GM18868 (cell line): ENCODE data around the gene MRPL58.
"Not testable (repeated sequence)": the region's sequence is repeated elsewhere in the genome, so short reads cannot be mapped to it uniquely, and the experiment has no call there.

Experiments
- ATAC-seq: cut with Tn5 transposase; IDR thresholded peaks from one replicate; pipeline ENCODE4 v1.9.1; 2021; ENCODE audit warnings: mild to moderate bottlenecking, moderate library complexity; ENCODE audit not compliant: unreplicated experiment

Gene MRPL58

DNA sequence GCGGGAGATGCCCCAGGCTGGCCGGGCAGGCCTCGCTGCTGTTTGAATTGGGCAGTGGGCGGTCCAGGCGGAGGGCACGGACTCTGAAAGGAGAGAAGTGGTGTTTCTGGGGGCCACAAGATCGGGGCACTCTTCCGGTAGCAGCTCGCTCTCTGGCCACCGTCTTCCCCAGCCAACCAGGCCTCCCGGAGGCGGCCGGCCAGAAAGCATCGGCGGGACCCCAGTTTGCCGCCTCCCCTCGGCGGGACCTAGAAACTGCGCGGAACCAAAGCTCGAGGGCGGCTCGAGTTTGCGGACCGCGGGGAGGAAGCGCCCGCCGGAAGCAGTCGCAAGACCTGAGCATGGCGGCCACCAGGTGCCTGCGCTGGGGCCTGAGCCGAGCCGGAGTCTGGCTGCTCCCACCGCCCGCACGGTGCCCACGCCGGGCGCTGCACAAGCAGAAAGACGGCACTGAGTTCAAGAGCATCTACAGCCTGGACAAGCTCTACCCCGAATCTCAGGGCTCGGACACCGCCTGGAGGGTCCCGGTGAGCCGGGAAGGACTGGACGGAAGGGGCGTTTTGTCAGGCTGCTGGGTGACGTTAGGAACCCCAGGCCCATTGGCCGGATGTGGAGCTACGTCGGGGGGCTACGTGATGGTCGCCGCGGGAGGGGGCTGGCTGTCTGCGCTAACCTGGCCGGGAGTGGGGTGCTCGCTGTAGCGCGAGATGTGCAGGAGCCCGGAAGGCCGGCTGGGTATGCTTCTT, at the start of gene MRPL58:
Gene MRPL58, plus strand, starts transcription at position 325 of the 746 bp plus-strand sequence. Its CDS starts 17 bp downstream, at position 342.
- peak; percentile 84 for ATAC-seq

DNA sequence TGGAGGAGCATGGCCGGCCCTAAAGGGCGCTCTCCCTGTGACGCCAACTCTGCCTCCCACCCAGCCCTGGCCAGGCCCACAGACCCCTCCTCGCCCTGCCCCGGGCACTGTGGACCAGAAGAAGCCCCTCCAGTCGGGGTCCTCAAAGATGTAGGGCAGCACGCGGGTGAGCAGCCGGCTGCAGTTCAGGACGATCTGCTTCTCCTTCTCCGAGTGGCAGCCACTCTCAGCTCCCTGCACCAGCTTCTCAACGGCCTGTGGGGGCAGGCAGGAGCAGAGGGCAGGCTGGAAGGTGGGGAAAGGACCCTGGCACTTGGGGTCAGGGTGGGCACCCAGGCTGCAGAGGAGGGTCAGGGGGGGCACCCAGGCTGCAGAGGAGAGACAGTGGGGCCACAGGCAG, 48.8 kb upstream of the MRPL58 start:
- ATAC-seq = no peak

DNA sequence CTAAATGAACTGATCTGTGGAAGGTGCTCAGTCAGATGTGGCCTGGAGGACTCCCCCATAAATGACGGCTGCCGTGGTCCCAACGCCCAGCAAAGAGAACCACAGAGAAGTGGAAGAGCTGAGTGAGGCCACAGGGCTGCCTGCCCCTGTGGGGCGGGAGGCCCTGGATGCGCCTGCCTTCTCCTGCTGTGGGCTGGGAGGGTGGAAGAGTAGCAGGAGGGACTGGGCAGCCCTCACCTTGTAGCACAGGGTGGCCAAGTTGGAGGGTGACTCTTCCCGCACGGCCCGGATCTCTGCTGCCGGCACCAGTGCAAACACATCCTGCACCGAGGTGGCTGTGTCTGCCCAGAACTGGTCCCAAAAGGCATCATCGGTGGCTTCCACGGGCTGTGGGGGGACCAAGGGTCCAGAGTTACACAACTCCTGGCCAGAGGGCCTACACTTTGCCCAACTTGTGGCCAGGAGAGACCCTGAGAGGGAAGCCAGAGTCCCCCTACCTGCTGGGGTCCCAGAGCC, 48.2 kb upstream of the MRPL58 start:
- no peak for ATAC-seq

DNA sequence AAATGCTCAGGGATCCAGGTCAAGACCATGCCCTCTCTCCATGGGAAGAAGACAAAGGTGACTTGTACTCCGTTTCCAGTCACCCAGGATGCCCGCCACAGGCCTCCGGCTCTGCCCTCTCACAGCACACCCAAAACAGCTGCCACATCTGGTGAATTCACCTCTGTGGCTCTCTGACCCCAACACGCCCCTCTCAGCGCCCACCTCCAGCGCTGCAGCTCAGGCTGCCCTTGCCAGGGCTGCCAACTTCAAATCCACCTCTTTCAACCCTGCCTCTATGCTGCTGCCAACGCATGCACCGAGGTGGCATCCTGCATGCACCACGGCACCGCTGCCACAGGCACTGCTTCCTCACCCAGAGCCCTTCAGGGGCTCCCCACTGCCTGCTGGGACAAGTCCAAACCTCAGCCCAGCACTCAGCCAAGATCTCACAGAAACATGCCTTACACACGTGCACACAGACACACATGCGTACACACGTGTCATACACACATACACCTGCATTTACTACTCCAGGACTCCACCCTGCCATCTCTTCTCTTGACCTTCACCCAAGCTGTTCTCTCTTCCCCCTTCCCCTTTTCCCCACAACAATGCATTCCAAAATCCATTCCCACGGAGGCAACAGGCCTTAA, 47.4 kb upstream of the MRPL58 start:
- ATAC-seq = no peak

DNA sequence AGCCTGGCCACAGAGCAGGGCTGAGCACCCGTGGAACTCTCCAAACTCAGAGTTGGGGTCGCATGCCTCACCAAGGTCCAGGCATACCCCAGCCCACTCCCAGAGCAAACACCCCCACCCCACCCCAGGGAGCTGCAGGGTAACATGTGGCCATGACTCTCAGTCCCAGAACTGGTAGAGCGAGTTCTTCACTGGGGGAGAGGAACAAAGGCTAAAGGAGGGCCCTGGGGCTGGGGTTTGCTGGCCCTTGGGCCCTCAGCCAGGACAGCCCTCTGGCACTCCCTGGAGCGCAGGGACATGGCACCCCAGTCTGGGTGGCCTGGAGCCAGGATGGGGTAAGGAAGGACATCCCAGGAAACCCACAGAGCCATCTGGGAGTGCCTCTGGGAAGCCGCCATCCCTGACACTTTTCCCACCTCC, 44.1 kb upstream of the MRPL58 start:
- no peak for ATAC-seq

DNA sequence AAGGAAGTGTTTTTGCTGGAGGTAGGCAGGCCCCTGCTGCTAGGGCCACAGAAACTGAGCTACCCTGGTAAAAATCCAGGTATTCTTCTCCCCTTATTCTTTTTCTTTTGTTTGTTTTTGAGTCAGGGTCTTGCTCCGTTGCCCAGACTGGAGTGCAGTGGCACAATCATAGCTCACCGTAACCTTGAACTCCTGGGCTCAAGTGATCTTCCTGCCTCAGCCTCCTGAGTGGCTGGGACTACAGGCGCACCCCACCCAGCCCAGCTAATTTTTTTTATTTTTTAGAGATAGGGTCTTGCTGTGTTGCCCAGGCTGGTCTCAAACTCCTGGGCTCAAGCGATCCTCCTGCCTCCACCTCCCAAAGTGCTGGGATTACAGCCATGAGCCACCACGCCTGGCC, 43.0 kb upstream of the MRPL58 start:
- not testable (repeated sequence) for ATAC-seq

DNA sequence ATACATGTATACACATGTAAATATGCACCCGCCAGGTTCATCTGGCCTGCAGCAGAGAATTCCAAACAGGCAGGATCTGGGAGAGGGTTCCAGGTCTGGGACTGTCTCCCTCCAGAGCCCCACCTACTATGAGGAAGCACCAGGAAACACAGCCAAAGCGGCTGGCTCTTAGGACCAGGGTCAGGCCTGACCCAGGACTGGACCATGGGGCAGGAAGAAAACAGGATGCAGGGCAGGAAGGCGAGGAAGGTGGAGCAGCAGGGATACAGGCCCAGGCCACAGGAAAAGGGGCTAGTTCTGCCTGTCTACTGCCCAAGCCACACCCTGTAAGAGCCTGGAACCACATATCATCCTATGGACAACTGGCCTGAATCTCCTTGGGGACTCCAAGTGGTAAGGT, 42.1 kb upstream of the MRPL58 start:
- no peak for ATAC-seq

DNA sequence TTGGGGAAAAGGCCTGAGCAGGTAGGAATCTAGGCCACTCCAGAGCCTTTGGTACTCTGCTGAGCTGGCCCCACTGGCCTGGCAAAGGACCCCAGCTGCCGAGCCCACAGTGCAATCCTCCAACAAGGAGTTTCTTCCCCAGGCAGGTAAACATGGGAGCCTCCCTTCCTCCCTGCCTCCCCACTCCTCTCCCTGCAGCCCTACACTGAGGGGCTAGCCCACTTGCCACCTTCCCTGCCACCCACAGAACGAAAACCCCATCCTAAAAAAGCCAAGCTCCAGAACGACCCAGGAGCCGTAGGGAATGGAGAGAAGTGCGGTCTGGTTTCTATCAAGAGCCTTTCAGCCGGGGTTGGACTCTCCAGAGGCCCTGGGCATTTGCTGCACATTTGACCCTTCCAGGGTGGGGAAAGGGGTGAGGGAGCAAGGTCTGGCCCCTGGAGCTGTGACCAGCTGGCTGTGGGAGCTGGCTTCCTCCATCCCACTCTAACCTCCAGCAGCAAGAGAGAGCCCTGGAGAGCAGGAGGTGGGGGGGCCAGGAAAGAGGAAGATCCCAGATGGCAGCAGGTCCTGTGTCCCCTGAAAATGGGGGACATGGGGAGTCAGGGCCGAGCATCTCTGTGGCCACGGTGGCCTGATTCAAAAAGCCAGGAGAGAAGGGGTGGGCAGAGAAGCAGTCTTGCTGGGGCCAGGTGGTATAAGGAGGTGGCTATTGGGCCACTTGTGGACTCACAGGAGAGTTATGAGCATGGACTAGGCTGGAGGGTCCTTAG, 41.2 kb upstream of the MRPL58 start:
- ATAC-seq = no peak

DNA sequence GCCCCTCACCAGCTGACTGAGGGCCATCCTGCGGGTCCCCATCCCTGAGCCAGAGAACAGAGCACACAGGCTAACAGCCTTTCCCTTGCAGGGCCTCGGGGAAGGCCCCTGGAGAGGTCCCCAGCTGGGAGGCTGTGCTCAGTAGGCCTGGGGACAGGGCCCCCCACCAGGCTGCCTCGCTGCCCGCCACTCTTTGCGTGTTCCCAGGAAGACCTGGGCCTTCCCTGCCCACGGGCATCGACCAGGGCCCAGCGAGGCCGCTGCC, 40.7 kb upstream of the MRPL58 start:
- ATAC-seq = no peak

DNA sequence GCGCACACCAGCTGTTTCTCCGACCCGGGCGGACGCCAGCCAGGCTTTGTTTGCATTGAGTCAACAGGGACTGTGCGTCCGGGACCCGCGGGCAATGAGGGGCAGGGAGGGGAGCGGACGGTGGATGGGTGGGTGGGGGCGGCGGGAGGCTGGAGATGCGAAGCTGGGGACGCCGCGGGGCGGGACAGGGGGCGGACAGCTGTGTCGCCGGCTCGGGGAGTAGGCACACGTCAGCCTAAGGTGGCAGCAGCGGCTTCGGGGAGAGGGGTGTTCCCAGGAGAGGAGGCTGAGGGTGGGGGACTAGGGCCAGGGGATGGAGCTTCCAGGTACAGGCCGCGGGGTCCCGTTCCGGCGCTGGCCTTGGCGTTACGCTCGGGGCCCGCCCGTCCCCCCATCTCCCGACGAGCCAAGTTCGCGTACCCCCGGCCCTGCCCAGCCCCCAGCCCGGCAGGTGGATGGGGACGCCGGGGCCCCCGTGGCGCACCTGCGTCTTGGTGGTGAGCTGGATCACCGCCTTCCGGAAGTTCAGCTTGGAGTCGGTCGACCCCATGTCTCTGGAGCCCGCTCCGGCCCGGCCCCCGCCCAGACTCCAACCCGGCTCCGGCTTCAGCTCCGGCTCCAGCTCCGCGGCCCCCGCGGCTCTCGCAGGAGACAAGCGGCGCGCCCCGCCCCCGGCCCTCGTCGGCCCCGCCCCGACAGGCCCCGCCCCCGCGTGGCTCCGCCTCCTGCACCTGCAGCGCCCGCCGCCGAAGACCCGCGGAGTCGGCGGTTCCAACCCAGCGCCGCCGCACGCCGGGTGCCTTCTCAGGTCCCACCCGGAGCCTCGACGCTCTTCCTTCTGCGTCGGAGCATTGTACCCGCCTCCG, 40.1 kb upstream of the MRPL58 start, which contains the start of gene HID1:
Gene HID1, minus strand, starts transcription at position 653 of the 866 bp plus-strand sequence. Its CDS starts 103 bp downstream, at position 550.
- ATAC-seq = no peak

DNA sequence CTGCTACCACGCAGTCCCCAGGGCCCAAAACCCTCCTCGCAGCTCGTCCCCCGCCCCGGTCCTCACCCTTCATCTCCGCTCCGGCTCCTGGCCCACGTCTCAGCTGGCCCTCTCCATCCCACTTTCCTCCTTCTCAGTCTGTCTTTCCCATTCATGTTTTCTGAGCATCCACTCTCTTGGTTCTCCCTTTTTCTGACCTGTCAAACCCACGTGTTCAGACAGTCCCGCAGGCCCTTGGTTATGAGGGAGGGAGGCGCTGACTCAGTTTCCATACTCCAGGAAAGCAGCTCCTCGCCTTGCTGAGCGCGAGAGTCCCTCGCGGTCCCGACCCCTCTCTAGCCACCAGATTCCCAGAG, 39.5 kb upstream of the MRPL58 start:
- no peak for ATAC-seq

DNA sequence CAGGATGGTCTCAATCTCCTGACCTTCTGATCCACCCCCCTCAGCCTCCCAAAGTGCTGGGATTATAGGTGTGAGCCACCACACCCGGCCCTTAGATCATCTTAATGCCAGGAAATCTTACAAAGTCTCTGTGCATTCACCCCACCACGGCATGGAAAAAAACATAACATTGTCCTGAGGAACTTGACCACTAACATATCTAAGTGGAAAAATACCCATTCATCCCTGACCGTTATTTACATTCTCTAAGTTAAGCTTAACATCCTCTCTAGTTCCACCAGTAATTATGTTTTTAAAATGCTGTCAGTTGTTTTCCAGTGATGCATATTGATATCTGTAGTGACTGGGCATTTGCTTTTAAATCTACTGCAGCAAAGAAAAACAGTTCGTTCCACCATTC, 36.5 kb upstream of the MRPL58 start:
- ATAC-seq = no peak

DNA sequence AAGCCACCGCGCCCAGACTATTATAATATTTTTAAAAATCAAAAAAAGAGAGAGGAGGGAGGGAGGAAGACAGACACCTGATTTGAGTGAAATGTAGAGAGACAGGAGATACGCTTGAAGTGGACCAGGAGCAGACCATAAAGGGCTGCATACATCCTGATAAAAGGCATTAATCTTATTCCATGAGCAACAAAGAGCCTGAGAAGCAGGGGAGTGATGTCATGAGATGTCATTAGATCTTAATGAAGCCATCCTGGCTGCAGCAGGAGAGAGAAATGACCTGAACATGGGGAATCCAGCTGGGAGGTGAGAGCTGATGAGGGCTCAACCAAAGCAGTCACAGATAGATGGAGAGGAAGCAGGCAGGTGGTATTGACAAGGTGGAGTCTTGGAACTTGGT, 34.7 kb upstream of the MRPL58 start:
- ATAC-seq = no peak

DNA sequence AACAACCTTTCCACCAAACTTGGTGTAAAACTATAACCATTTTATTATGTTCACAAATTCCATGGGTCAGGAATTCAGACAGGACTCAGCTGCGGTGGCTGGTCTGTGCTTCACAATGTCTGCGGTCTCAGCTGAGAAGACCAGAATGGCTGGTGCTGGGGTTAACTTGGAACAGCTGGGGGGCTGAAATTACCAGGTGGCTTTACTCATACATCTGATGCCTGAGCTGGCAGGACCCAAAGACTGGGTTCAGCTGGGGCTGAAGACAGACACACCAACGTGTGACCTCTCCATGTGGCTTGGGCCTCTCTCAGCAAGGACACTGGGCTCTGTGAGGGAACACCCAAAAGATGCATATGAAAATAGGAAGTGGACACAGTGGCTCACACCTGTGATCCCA, 34.2 kb upstream of the MRPL58 start:
- ATAC-seq = no peak

DNA sequence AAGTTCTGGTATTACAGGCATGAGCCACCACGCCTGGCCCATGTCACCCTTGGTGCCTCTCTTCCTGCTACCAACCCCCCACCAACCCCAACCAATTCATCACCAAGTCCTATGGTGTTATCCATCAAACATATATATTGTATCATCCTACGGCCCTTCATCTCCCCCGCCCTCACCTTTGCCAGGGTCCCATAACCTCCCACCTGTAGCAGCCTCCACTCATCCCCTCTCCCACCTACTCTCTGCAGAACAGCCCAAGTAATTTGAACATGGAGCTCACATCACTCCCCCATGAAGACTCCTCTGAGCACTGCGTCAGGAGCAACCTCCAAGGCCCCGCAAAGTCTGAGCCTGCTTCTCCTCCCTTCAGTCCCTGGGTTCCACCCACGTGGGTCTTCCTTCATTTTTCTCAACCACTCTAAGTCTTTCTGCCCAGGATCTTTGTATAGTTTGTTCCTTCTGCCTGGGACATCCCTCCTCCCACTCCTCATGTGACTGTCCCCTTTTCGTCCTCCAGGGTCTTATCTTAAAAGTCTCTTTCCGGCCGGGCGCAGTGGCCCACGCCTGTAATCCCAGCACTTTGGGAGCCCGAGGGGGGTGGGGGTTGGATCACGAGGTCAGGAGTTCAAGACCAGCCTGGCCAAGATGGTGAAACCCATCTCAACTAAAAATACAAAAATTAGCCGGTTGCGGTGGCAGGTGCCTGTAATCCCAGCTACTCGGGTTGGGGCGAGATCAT, 32.9 kb upstream of the MRPL58 start:
- ATAC-seq = no peak

DNA sequence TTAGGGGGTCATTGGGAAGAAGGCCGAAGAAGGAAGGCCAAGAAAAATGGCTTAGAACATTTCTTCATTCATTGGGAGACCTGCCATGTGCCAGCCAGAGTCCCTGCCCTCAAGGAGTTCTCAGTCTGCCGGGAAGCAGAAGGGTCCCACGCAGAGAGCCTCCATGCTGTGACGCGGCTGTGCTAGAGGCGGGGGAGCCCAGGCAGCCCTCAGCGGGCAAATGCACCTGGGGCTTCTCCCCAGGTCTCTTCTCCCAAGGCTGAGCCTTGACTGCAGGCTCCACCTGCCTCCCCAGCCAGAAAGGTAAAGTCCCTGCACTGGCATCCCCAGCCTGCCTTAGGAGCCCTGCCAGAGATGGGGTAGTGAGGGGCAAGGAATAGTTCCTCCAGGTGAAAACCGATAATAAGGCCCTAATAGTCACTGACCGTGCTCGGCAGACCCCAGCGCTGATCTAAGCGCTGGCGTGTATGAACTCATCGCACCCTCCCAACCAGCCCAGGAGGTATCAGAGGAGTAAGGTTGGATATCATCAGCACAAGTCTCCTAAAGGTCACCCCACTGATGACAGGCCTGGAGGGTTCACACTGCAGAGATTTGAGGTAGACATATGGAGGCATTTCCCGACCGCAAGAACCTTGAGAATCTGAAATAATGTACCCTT, 31.0 kb upstream of the MRPL58 start:
- ATAC-seq = no peak

DNA sequence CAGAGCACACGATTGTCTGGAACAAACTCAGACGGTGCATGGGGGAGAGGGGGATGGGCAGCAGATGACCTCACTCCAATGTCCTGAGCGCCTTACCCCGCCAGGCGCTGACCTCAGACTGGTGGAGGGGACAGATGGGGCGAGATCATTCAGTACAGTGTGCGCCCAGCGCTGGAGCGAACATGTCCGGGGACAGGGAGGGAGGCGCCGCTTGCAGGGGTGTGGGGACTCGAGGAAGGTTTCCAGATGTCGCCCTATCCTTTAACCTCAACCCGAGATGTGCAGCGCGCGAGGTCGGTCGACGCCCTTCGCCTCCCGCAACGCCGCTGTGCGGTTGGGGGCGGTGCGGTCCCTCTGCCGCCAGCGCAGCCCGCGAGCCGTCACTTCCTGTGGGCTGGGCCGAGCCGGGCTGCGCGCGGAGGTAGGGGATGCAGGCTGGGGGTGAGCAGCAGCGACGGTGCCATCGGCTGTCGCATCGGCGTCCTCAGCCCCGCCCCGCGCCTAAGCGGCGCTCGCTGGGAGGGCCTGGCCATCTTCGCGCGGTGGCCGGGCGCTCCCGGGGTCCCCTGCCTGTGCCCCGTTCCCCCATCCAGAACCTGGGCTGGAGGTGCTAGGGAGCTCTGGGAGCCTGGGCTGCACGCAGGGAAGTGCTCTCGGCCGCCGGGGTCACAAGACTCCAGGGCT, 30.3 kb upstream of the MRPL58 start:
- peak; percentile 67 for ATAC-seq

DNA sequence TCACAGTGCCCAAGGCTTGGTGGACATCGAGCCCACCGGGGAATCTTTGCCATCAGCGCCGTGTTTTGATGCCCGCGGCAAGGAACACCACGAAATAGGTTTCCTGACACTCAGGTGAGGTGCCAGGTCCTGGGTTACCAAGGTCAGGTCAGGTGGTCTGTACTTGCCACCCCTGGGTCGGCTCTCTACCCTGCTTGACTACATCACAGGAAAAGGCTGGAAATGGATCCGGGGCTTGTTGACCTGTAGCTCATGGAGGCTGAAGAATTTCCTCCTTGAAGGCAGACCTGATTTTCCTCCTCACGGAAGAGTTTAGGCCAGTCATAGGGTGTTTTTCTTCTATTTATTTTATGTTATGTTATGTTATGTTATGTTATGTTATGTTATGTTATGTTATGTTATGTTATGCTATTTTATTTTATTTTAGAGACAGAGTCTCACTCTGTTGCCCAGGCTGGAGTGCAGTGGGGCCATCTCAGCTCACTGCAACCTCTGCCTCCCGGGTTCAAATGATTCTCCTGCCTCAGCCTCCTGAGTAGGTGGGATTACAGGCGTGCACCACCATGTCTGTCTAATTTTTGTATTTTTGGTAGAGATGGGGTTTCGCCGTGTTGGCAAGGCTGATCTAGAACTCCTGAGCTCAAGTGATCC, 29.7 kb upstream of the MRPL58 start:
- ATAC-seq = not testable (repeated sequence)

DNA sequence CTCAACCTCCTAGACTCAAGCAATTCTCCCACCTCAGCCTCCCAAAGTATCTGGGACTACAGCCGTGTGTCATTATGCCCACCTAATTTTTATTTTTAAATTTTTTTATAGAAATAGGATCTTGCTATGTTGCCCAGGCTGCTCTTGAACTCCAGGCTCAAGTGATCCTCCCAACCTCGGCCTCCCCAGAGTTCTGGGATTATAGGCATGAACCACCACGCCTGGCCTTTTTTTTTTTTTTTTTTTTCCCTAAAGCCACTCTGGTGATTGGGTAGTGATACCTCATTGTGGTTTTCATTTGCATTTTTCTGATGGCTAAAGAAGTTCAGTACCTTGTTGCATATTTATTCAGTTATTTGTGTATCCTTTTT, 26.3 kb upstream of the MRPL58 start:
- no peak for ATAC-seq
